Measurements from ENCODE around the gene PRMT3.

PRMT3 gene

GRCh38 chr11:20415432-20415831, 27.9 kb downstream of the PRMT3 start:
- no peaks in the 10 kb centered on the region for H3K27me3 Mint-ChIP-seq
- H3K4me3 Mint-ChIP-seq, result no peak overlapping the region
- H3K27ac Mint-ChIP-seq, result no peak overlapping the region
- peaks cover 7% of the 10 kb centered on the region for H3K4me1 Mint-ChIP-seq
- ATAC-seq (no peak), DNase-seq (no peak)
- no peaks in the 10 kb centered on the region for H3K9me3 Mint-ChIP-seq

- no peaks in the 10 kb centered on the region for H3K27me3 Mint-ChIP-seq
- no peaks in the 10 kb centered on the region for H3K9me3 Mint-ChIP-seq
- peaks cover 16% of the 10 kb centered on the region for H3K4me1 Mint-ChIP-seq
- ATAC-seq (no peak), DNase-seq (no peak)
- H3K4me3 Mint-ChIP-seq, result no peak overlapping the region
- H3K27ac Mint-ChIP-seq, result no peak overlapping the region
Measured at GRCh38 chr11:20417771-20418170, 30.3 kb downstream of the PRMT3 start.

GRCh38 chr11:20421946-20422345, 34.4 kb downstream of the PRMT3 start:
- no peak overlapping the region for H3K4me3 Mint-ChIP-seq
- H3K27me3 Mint-ChIP-seq, result no peaks in the 10 kb centered on the region
- peaks cover 9% of the 10 kb centered on the region for H3K4me1 Mint-ChIP-seq
- H3K9me3 Mint-ChIP-seq, result no peaks in the 10 kb centered on the region
- H3K27ac Mint-ChIP-seq, result peak overlapping the region in 1 of 2 donors; percentile 69
- no peak for ATAC-seq
- DNase-seq, result no peak

- Mint-ChIP-seq H3K27me3 (no peaks in the 10 kb centered on the region), H3K4me3 (no peak overlapping the region), H3K9me3 (no peaks in the 10 kb centered on the region), H3K27ac (no peak overlapping the region), H3K4me1 (peaks cover 8% of the 10 kb centered on the region)
- DNase-seq (no peak), ATAC-seq (no peak)
Measured at GRCh38 chr11:20429216-20429615, 41.7 kb downstream of the PRMT3 start.

GRCh38 chr11:20438637-20439036, 51.1 kb downstream of the PRMT3 start:
- Mint-ChIP-seq H3K27me3 (no peaks in the 10 kb centered on the region), H3K27ac (no peak overlapping the region)

DNA sequence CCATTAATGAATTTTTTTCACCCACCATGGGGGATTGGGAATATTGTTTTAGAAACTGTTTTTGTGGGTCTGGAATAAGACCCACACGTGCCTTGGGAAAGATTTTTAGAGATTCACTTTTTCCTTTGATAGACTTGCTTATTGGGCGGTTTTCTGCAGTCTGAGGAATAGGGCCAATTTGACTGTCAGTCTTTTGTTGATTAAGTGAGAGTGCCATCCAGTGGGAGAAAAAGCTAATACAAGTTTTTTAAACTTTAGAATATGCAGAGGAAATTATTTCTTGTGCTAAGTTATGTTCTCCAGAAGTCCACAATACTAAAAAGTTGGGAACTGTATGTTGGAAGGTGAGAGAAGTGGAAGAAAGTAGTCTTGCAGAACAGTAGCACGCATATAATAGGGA, 56.1 kb downstream of the PRMT3 start:
- H3K27me3 Mint-ChIP-seq, result no peaks in the 10 kb centered on the region
- no peak overlapping the region for H3K4me3 Mint-ChIP-seq
- no peaks in the 10 kb centered on the region for H3K9me3 Mint-ChIP-seq
- no peaks in the 10 kb centered on the region for H3K4me1 Mint-ChIP-seq
- no peak for ATAC-seq
- H3K27ac Mint-ChIP-seq, result no peak overlapping the region
- DNase-seq, result no peak

More at GRCh38 chr11:20438637-20439036, 51.1 kb downstream of the PRMT3 start:
- Mint-ChIP-seq H3K9me3 (no peaks in the 10 kb centered on the region), H3K4me1 (no peaks in the 10 kb centered on the region), H3K4me3 (no peak overlapping the region)
- DNase-seq (no peak), ATAC-seq (no peak)

GRCh38 chr11:20444535-20444934, 57.0 kb downstream of the PRMT3 start:
- no peaks in the 10 kb centered on the region for H3K4me1 Mint-ChIP-seq
- no peak for DNase-seq
- H3K9me3 Mint-ChIP-seq, result no peaks in the 10 kb centered on the region
- no peak overlapping the region for H3K4me3 Mint-ChIP-seq
- no peak for ATAC-seq
- no peak overlapping the region for H3K27ac Mint-ChIP-seq
- H3K27me3 Mint-ChIP-seq, result no peaks in the 10 kb centered on the region

- Mint-ChIP-seq H3K4me3 (no peak overlapping the region), H3K9me3 (no peaks in the 10 kb centered on the region)
- DNase-seq, result no peak
Measured at GRCh38 chr11:20448834-20449233, 61.3 kb downstream of the PRMT3 start.

GRCh38 chr11:20450829-20451228, 63.3 kb downstream of the PRMT3 start:
- H3K4me3 Mint-ChIP-seq, result no peak overlapping the region
- no peak for ATAC-seq
- no peak for DNase-seq
- H3K27ac Mint-ChIP-seq, result no peak overlapping the region
- no peaks in the 10 kb centered on the region for H3K27me3 Mint-ChIP-seq
- no peaks in the 10 kb centered on the region for H3K4me1 Mint-ChIP-seq
- no peaks in the 10 kb centered on the region for H3K9me3 Mint-ChIP-seq

More at GRCh38 chr11:20448834-20449233, 61.3 kb downstream of the PRMT3 start:
- H3K4me1 Mint-ChIP-seq, result no peaks in the 10 kb centered on the region
- ATAC-seq, result no peak
- H3K27me3 Mint-ChIP-seq, result no peaks in the 10 kb centered on the region
- no peak overlapping the region for H3K27ac Mint-ChIP-seq

GRCh38 chr11:20451568-20451967, 64.1 kb downstream of the PRMT3 start:
- DNase-seq (no peak), ATAC-seq (no peak)
- Mint-ChIP-seq H3K9me3 (no peaks in the 10 kb centered on the region), H3K27me3 (no peaks in the 10 kb centered on the region), H3K4me1 (no peaks in the 10 kb centered on the region), H3K4me3 (no peak overlapping the region), H3K27ac (no peak overlapping the region)

DNA sequence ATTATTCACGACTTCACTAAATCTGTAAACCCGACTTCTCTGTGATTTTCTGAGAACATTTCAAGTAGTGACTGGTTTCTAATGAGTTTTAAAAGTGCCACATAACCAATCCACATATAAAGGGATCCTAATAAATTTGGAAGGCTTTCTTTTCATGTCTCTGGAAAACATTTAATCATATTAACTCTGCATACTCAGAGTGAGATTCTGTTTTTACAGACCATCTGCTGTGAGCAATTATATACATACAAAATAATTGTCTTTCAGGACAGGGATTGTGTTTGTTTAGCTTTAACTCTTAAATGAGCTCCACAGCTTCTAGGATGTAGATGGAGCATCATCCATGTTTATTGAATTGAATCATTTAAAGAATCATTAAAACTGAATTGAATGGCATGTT, 65.1 kb downstream of the PRMT3 start:
- H3K9me3 Mint-ChIP-seq, result no peaks in the 10 kb centered on the region
- H3K4me3 Mint-ChIP-seq, result no peak overlapping the region
- no peak for DNase-seq
- no peak for ATAC-seq
- H3K4me1 Mint-ChIP-seq, result no peaks in the 10 kb centered on the region
- no peak overlapping the region for H3K27ac Mint-ChIP-seq
- no peaks in the 10 kb centered on the region for H3K27me3 Mint-ChIP-seq

DNA sequence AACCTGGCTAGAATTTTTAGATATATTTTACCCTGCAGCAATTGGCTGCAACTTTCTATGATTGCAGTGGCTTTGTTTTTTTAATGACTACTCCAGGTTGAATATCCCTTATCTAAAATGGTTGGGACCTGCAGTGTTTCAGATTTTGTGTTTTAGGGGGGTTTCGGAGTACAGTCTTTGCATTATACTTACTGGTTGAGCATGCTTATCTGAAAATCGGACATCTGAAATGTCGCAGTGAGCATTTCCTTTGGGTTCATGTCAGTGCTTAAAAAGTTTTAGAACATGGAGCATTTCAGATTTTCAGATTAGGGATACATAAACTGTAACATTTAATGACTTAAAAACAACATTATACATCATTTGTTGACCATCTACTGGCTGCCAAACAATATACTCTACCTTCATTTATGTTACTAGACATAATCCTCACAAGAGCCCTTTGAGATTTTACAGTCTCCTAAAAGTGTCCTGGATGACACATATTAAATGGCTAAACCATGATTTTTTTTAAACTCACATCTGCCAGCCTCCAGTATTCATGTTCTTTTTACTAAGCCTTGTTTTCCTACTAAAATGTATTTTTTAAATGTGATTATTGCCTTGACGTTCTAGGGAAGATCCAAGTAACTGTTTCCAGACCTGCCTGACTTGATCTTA, 66.3 kb downstream of the PRMT3 start:
- Mint-ChIP-seq H3K4me1 (no peaks in the 10 kb centered on the region), H3K27me3 (no peaks in the 10 kb centered on the region), H3K4me3 (no peak overlapping the region), H3K9me3 (no peaks in the 10 kb centered on the region), H3K27ac (no peak overlapping the region)
- DNase-seq (no peak), ATAC-seq (no peak)

DNA sequence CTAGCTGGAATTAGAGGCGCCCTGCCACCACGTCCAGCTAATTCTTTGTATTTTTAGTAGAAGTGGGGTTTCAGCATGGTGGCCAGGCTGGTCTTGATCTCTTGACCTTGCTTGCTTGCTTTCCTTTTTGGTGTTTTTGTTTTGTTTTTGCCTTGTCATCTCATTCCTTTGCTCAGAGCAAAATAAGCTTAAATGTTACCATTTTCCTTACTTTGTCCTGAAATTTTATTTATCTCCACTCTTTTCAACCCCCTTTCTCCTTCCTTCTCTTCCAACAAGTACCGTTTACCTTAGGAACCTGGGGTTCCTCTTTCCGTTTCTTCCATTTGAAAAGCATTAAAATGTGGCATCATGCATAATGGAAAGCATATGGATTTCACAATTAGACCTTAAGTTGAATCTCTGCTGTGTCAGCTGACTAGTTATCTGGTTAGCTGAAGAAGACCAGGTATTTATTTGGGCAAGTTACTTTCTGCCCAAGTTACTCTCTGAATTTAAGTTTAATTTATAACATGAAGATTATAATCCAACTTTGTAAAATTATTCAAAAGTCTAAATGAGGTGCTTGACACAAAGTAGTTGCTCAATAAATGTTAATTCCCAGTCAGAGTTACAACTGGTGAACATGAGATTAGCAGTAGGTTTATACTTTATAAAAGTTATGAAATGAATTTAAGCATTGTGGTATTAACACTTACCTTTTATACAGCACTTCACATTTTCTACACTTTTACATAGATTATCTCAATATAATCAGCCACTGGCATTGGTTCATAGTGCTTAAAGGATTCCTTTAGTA, 69.7 kb downstream of the PRMT3 start:
- DNase-seq (no peak), ATAC-seq (no peak)
- Mint-ChIP-seq H3K27me3 (no peaks in the 10 kb centered on the region), H3K9me3 (no peaks in the 10 kb centered on the region), H3K27ac (peak overlapping the region in 1 of 2 donors; percentile 3), H3K4me1 (no peaks in the 10 kb centered on the region), H3K4me3 (no peak overlapping the region)

- no peaks in the 10 kb centered on the region for H3K27me3 Mint-ChIP-seq
- ATAC-seq (no peak), DNase-seq (no peak)
- H3K4me1 Mint-ChIP-seq, result no peaks in the 10 kb centered on the region
- H3K9me3 Mint-ChIP-seq, result no peaks in the 10 kb centered on the region
- H3K4me3 Mint-ChIP-seq, result no peak overlapping the region
- no peak overlapping the region for H3K27ac Mint-ChIP-seq
Measured at GRCh38 chr11:20457934-20458680, 70.6 kb downstream of the PRMT3 start.

DNA sequence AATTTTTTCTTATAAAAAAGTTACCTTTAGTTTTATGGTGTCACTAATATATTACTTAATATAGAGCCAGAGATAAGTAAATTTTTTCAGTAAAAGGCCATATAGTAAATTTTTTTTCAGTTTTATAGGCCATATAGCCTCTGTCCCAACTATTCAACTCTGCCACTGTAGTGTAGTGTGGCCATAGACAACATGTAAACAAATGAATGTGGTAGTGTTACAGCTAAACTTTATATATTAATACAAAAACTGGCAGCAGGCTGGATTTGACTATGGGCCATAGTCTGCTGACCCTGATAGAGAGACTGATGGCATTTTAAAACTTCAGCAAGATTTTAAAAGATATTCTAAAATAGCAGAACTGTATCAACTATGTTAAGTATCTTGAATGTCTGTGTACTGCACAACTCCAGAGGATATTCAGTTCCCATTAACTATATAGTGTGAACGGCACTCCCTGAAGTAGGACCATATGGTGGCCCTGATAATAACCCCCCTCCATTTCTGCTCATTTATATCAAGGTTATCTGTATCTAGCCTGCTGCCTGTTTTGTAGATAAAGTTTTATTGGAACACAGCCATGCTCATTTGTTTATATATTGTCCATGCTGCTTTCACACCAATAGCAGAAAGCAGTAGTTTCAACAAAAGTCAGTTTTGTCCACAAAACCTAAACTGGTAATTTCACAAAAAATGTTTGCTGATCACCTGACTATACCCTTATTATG, 71.6 kb downstream of the PRMT3 start:
- H3K9me3 Mint-ChIP-seq, result no peaks in the 10 kb centered on the region
- ATAC-seq, result no peak
- no peak overlapping the region for H3K27ac Mint-ChIP-seq

More for the DNA sequence above, 71.6 kb downstream of the PRMT3 start:
- DNase-seq, result no peak
- H3K27me3 Mint-ChIP-seq, result no peaks in the 10 kb centered on the region
- no peaks in the 10 kb centered on the region for H3K4me1 Mint-ChIP-seq
- H3K4me3 Mint-ChIP-seq, result no peak overlapping the region
